HG03139 (cell line): ENCODE data around the gene KISS1.

Source experiments
- ATAC-seq: cut with Tn5 transposase; IDR thresholded peaks from one replicate; pipeline ENCODE4 v1.9.1; 2021; ENCODE audit not compliant: unreplicated experiment

The KISS1 gene

DNA sequence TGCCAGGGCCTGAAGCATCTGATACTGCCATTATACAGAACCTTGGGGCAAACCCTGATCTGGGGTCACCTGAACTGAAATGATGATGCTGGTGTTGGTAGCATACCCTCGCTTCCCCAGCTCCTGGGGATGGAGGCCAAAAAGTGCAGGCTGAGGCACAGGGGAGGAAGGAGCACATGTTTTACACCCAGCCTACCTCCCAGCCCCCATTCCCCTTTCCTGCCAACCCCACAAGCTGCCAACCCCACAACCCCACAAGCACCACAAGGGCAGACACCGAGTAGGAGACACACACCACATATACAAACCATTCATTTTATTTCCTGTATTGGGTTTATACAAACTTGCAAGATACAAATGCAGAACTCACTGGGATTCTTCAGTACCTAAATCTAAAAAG is 22.3 kb upstream of the KISS1 start:
- ATAC-seq, result no peak

DNA sequence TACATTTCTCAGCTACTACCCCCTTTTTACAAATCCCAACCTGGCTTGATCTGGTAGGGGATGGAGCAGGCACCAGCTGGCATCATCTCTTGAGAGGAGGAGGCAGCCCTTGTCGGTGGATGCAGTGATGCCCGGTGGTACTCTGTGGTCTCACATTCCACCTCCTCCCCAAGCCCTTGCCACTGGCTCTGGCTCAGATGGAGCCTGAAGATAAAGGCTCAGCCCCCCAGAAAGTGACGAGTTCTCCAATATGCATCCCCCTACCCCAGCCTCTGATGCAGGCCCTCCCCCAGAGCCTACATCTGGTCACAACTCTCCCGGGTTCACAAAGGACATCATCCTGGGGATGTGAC is 21.3 kb upstream of the KISS1 start:
- no peak for ATAC-seq

DNA sequence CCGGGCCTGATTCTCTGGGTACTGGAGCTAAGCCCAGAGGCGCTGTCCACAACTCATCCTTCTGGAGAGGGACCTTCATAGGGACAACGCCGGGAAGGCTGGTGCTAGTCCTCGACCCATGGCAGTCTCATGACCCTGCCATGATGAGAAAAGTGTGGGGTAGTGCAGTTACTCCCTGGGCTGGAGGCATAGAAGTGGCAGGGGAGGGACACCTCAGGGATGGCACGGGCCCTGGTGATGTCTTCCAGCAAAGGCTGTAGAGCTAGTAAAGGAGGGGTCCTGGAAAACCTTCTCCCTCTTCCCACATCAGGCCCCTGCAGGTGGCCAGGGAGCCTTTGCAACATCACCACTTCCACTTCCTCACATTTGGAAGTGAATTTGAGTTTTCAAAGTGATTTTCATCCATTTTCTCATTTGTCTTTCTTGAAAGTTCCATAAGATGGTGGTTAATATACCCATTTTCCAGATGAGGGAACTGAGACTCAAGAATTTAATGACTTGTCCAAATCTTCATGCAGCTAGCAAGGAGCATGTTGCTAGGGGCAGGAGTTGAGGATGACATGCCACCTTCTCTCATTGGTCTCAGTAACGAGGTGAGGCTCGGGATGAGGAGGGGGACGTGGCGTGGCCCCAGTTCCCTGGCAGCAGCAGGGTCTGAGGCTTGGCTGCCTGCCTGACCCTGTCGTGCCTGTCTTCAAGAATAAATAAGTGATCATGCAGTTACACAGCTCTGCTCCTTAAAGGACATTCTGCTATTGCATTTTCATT is 20.8 kb upstream of the KISS1 start:
- ATAC-seq, result no peak

DNA sequence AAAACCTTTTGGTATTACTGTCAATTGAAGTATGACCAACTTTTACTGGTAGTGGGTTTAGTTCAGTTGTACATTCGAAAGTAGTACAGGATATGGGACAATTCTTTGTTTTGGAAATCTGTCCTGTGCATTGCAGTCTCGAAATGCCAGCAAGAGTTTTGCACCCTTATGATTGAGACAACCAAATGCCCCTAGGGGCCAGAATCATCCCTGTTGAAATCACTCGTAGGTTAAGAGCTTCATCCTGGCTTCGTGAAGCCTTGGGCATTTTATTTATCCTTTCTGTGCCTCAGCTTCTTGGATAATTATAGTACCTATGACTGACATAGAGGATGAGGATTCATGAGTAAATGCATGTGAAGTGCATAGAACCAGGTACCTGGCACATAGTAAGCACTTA is 19.9 kb upstream of the KISS1 start:
- no peak for ATAC-seq

DNA sequence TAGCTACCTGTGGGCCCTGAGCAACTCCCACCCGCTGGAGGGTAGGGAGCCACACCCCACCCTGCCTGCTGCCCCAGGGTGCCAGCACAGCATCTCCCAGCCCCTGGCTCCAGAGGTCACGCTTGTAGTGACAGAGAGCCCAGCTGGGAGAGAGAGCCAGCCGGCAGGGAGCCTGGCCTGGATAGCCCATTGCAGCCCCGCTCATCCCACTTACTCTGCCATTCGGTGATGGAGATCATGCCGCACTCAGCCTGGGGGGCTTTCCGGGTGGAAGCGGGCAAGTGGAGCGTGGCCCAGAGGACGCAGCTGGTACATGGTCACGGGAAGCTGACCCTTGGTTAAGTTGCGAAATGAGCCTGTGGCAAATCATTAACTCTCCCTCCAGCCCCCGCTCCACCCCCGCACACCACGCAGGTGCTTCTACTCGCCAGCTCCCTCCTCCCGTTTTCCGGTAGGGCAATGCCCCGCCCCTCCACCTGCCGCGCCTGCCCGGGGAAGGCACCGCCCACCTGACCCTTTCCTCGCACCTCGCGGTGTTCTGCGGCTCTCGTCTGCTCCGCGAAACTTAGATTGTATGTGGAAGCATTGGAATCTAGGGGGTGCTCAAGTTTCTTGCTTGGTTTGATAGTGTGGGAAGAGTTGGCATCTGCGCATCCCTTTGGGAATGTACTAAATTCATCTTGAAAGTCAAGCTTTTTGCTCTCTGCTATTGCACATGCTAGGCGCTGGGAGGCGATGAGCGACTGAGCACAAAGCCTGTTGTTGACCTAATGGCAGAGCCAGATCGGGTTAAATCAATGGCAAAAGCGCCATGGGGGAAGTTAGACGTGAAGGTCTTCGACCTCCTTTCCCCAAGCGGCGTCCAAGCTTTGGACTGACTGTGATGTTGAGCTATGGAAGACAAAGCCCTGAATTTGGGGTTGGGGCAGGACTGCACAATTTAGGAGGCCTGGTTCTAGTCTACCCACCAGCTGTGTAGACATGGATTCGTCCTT is 17.7 kb upstream of the KISS1 start, which contains the start of gene GOLT1A:
Gene GOLT1A (minus strand): TSS at position 321 of the 995 bp plus-strand sequence. CDS start 82 bp downstream, at position 239.
- ATAC-seq, result peak; percentile 71

DNA sequence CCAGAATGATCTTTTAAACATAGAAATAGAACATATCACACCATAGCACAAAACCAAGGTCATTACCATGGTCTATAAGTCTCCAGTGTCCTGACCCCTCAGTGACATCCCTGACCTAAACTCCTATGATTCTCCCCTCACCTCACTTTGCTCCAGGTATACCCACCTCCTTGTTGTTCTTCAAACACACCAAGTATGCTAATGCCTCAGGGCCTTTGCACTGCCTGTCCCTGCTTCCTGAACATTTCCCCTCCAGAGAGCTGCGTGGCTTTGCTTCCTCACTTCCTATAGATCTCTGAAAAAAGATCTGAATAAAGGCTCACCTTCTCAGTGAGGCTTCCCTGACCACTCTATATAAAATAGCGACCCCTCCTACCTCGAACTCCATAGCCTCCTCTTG is 16.4 kb upstream of the KISS1 start:
- no peak for ATAC-seq

DNA sequence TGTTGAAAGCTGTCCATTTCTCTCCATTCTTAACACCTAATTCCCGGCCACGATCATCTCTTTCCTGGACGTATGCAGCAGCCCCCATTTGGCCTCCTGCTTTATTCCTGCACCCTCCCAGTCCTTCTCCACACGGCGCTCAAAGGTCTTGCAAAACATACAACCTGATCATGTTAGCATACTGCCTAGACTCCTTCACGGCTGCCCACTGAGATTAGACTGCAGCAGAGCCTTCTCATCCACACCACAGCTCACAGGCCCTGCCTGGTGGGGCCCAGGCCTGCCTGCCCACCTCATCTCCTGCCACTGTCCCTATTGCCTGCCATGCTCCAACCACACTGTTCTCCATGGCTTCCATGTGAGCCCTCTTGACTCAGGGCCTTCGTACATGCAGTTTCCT is 14.8 kb upstream of the KISS1 start:
- no peak for ATAC-seq

DNA sequence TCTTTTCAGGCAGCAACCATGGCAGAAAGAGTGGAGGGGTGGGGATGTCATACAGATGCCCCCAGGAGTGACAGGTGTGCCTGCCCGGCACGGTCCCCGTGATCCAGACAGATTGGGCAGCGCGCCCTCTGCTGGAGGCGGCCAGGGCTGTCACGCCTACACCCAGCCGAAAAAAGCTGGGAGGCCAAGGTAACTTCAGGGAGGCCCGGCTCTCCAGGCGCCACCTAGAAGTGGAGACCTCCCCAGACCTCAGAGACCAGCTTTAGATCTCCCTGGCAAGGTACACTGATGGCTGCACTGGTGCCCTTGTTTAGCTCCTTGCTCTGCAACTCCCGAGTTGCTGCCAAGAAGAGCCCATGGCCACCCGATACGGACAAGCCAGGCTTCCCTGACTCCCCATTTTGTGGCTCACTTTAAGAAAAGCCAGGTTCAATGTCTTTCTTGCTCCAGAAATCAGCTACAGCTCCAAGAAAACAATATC is 10.9 kb upstream of the KISS1 start:
- no peak for ATAC-seq

DNA sequence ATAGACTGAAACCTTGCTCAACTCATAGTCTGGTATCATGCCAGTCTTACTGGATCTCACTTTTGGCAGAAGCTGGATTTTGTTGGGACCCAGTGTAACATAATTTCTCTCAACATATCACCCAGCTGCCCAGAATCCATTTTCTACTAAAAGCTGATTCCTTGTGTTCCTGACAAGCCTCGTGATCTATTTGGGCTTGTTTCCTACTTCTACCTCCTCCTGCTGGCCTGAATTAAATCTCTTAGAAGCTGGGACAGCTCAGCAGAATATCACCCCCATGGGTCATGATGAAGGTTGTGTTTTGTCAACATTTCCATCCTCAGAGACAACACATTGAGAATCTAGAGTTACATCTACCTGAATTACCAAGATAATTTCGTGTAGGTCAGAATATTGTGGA is 9.8 kb upstream of the KISS1 start:
- ATAC-seq, result no peak

DNA sequence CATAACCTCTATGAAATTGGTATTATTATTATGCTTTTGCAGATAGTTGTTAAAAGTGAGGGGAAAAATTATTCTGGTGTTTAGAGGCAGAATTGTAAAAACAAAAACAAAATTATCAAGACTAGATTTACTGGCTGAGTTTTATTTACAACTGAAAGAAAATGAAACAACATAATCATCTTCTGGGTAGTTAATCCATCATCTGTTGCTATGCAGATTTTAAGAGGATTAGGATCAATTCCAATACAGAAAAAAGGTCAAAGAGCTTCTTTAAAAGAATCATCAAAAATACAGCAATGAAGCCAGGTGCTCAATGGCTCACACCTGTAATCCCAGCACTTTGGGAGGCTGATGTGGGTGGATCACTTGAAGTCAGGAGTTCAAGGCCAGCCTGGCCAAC is 9.2 kb upstream of the KISS1 start:
- ATAC-seq, result no peak

DNA sequence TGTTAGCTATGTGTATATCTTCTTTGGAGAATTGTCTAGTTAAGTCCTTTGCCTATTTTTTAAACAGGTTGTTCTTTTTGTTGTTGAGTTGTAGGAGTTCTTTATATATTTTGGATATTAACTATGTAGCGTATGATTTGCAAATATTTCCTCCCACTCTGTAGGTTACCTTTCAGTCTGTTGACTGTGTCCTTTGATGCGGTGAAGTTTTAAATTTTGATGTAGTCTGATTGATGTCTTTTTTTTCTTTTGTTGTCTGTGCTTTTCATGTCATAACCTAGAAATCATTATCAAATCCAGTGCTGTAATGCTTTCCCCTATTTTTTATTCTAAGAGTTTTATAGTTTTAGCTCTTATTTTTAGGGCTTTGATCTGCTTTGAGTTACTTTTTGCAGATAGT is 8.7 kb upstream of the KISS1 start:
- no peak for ATAC-seq

DNA sequence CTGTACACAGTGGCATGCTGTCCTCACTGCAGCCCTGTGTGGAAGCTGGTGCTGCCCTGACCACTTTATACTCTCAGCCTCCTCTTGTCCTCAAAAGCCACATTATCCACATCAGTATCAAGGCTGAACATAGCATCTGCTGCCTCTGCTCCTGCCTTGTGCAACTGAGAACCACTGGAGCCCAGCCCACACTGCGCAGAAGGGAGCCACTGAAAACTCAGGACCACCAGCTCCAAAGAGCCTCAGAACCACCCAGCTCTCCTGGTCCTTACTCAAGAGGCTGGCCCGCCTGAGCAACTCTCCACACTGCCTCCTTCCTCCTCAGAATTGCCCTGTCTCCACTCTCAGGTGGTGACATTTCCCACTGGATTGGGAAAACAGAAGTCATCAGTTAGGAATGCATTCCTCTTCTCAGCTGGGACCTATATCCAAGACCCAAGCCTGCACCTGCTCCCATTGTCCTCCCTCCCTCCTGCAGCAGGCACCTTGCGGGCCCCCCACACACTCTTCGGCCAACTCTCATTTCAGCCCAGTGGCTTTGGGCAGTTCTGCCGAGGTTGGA is 7.0 kb upstream of the KISS1 start:
- no peak for ATAC-seq

DNA sequence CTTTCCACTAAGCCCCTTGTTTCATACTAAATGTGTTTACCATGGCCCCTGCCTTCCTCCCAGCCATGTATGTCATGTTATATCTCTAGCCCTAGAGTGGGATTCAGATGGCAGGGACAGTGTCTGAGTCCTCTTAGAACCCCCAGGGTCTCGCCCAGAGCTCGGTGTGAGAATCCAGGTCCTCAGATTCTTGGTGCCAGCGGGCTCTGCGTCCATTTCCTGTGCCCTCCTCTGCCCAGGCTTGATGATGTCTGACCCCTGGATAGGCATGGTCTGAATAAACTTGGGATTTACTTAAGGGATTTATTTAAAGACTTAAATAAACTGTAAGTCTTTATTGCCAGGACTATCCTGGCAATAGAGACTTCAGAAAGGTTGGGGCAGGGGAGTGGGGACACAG is 6.2 kb upstream of the KISS1 start:
- no peak for ATAC-seq

DNA sequence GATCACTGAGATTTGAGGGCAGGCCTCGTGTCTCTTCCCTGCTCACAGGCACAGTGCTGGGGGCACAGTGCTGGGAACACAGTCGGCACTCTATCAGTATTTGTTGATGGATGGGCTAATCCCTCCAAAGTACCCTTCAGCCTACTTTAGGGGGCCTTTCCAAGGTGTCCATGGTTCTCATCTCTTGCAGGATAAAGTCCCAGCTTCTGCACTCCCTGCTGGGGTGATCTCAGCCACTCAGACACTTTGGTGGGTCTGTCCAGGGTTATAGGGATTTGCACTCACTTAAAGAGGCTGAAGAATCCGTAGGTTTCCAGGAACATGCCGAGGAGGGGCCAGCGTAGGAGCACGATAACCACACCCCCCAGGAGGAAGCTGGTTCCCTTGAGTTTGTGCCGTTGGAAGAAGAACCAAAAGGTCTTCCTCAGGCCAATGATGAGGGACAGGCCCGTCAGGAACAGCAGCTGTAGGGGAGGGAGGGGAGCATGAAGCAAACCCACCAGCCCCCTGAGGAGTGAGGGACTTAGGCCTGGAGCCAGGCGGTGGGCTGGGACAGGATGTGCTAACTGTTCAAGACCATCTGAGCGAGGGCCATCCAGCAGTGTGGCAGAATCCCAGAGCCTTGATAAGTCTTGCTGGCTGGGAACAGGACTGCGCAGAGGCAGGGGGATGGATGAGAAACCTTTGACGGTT is 5.2 kb upstream of the KISS1 start:
- ATAC-seq, result no peak

DNA sequence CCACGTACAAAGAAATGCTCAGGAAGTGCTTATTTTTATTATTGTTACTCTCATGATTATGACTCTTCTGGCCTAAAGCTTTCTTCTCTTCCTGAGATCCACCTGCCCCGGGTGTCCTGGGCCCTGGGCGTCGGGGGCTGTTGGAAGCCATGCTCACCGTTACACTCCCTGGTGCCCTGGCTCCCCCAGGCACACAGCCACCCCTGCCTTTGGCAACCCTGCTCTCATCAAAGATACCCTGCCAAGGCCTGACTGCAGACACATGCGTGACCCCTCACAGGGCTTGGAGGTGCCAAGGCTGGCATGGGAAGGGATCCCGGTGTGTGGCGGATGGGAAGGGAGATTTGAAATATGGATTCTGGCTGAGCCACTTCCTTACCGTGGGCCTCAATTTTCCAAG is 3.3 kb upstream of the KISS1 start:
- no peak for ATAC-seq

DNA sequence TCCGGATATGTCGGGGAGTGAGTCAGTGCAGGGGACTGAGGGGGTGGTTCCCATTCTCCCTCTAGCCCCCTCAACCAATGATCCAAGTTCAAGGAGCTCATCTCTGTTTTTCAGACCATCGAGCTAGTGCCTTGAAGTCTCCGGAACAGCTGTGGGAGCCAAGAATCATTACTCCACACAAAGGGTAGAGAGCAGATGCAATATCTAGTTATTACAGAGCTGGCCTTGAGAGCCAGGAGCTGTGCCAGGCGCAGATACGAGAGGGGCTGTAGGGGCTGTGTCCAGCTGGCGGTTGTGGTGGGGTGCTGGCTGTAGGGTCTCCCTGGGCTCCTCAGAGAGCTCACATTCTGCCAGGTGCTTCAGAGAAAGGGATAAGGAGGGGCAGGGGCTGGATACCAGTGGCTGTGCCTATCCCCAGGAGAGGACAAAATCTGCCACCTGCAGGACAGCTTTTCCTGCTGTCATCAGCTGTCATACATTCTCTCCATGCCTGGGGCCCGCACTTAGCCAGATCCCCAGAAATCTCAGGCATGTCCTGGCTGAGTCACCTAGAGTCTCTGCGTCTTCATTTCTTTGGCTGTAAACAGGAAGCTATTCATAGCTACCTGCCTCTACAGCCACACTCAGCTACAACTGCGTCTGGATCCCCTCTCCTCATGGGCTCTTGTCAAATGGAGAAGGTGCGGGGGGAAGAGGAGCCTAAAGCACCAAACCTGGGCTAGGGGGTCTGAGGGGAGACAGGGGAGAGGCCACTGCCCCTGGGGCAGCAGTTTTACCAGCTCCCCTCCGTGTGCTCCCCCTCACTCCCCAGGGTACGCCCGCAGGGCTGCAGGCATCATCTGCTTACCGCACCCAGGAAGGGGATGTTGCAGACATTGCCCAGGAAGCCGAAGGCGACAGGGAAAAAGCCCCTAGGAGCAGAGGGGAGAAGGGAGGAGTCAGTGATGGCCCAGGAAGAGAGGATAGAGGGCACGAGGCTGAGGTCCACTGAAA is 2.4 kb upstream of the KISS1 start:
- ATAC-seq, result no peak

DNA sequence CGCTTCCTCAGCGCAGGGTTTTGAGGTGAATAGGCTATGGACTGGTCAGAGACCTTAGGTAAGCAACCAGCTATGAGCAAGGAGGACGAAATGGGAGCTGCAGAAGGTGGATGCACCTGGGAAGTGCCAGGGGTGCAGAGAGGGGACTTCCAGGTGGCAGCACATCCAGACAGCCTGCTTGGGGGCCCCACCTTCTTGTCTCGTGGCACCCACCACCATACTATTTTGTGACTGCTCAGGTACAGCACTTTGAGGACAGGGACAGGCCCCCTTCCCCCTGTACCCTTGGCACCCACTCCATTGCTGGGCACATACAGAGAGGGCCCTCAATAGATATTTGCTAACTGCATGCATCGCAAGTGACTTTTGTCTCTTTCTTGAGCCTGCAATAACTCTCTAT is 777 bp upstream of the KISS1 start:
- no peak for ATAC-seq

DNA sequence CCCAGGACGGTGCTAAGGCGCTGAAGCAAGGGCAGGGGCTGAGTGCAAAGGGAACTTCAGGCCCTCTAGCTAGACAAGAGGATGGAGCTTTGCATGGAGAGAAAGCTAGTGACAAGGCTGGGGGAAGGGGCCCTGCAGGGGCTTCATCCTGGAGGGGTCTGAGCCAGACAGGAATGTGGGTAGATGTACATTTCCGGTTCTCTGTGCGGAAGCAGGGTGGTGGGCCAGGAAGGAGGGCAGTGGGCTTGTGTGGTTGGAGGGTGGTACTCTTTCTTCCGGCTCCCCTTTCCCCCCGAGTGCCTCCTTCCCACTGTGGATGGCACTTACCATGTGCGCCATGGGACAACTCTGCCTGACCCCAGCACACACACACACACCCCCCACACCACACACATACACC is 1.5 kb downstream of the KISS1 start:
- no peak for ATAC-seq

DNA sequence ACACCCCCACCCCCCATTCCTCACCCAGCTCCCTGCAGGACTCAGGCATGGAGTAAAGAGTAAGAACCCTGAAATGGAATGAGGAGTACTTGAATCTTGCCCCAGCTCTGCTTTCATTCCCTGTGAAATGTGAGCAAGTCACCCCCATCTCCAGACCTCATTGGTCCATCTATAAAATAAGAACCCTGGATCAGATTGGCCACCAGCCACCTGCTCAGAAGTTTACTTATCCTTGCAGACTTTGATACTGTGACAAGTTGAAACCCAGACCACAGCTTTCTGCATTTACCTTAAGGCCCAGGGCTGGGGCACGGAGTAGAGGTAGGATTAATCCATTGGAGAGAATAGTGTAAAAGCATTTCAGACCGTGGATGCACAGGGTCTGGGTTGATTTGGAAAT is 2.2 kb downstream of the KISS1 start:
- ATAC-seq, result no peak
